ENCODE measurements around the gene TIMM23B.
A peak's percentile ranks its signal among the peaks of the same experiment; 100 is the strongest.
"Not testable (repeated sequence)": the region's sequence is repeated elsewhere in the genome, so short reads cannot be mapped to it uniquely, and the experiment has no call there.

TIMM23B gene, protein sequence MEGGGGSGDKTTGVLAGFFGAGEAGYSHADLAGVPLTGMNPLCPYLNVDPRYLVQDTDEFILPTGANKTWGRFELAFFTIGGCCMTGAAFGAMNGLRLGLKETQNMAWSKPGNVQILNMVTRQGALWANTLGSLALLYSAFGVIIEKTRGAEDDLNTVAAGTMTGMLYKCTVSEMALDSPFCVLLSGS

GRCh38 chr10:49941447-49942338 is at the start of gene TIMM23B, which contains the start of gene PARG:
TSS of gene TIMM23B (plus strand) at chr10:49942053. CDS start at chr10:49942195, 142 bp downstream.
TSS of gene PARG (minus strand) at chr10:49942027. CDS start at chr10:49941725, 302 bp downstream.
- Histone ChIP-seq H3K4me3 (ENCODE audit: low read depth, low read length) (peak within 1 kb of the TSS; percentile 94), H3K9ac (ENCODE audit: low read depth, low read length) (peak within 1 kb of the TSS; percentile 87), H3K27ac (ENCODE audit: low read depth, low read length) (peak within 1 kb of the TSS; percentile 85)
- H3K9me3 ChIP-seq (ENCODE audit: control insufficient read depth, insufficient read depth, low read length); H3K27me3 ChIP-seq (ENCODE audit: control insufficient read depth, insufficient read depth, low read length); H3K36me3 ChIP-seq (ENCODE audit: control insufficient read depth, insufficient read depth, low read length); H3K4me1 ChIP-seq (ENCODE audit: control insufficient read depth, insufficient read depth, low read length): not testable (repeated sequence)

DNA sequence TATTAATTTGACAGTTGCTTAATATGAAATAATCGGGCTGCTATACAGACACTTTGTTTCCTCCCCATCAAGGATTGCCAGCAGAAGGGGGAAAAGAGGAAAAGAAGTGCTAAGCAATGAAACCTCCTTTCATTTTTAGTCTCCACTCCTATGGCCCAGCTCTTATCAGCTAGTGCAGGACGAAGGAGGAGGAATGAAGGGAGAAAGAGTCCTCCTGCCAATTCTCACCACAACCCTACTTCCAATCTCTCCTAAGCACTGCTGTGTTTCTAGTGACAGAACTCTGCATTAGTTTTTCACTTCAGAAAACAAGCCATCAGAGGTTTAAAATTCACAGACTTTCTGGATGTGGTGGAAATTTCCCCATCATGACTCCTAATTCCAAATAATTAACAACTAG is 41.9 kb upstream of the TIMM23B start:
- not testable (repeated sequence) for H3K27me3 ChIP-seq (ENCODE audit: control insufficient read depth, insufficient read depth, low read length); H3K27ac ChIP-seq (ENCODE audit: low read depth, low read length); H3K4me1 ChIP-seq (ENCODE audit: control insufficient read depth, insufficient read depth, low read length); H3K4me3 ChIP-seq (ENCODE audit: low read depth, low read length); H3K9ac ChIP-seq (ENCODE audit: low read depth, low read length); H3K9me3 ChIP-seq (ENCODE audit: control insufficient read depth, insufficient read depth, low read length); H3K36me3 ChIP-seq (ENCODE audit: control insufficient read depth, insufficient read depth, low read length)

GRCh38 chr10:49900406-49900805 is 41.4 kb upstream of the TIMM23B start:
- not testable (repeated sequence) for H3K36me3 ChIP-seq (ENCODE audit: control insufficient read depth, insufficient read depth, low read length); H3K27ac ChIP-seq (ENCODE audit: low read depth, low read length); H3K4me3 ChIP-seq (ENCODE audit: low read depth, low read length); H3K27me3 ChIP-seq (ENCODE audit: control insufficient read depth, insufficient read depth, low read length); H3K4me1 ChIP-seq (ENCODE audit: control insufficient read depth, insufficient read depth, low read length); H3K9me3 ChIP-seq (ENCODE audit: control insufficient read depth, insufficient read depth, low read length); H3K9ac ChIP-seq (ENCODE audit: low read depth, low read length)

DNA sequence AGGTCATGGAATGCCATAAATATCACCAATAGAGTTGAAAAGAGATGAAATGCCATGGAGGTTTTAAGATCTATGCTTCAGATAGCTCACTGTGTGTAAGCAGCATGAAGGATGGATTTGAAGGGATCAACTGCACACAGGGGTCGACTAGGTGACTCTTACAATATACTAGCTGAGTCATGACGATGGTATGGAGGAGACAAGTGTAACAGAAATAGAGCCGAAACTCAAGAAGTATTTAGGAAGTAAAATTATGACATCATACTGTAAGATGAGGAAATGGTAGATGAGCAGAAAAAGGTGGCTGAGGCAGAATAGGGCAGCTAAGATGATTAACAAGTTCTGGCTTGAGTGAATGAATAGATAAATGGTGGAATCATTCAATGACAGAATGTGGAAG is 38.0 kb upstream of the TIMM23B start:
- H3K27me3 ChIP-seq (ENCODE audit: control insufficient read depth, insufficient read depth, low read length); H3K4me3 ChIP-seq (ENCODE audit: low read depth, low read length); H3K27ac ChIP-seq (ENCODE audit: low read depth, low read length); H3K9me3 ChIP-seq (ENCODE audit: control insufficient read depth, insufficient read depth, low read length); H3K4me1 ChIP-seq (ENCODE audit: control insufficient read depth, insufficient read depth, low read length); H3K9ac ChIP-seq (ENCODE audit: low read depth, low read length); H3K36me3 ChIP-seq (ENCODE audit: control insufficient read depth, insufficient read depth, low read length): not testable (repeated sequence)

- not testable (repeated sequence) for H3K36me3 ChIP-seq (ENCODE audit: control insufficient read depth, insufficient read depth, low read length); H3K4me1 ChIP-seq (ENCODE audit: control insufficient read depth, insufficient read depth, low read length); H3K27ac ChIP-seq (ENCODE audit: low read depth, low read length); H3K9ac ChIP-seq (ENCODE audit: low read depth, low read length); H3K9me3 ChIP-seq (ENCODE audit: control insufficient read depth, insufficient read depth, low read length); H3K27me3 ChIP-seq (ENCODE audit: control insufficient read depth, insufficient read depth, low read length); H3K4me3 ChIP-seq (ENCODE audit: low read depth, low read length)
Measured at GRCh38 chr10:49908290-49909080, 33.4 kb upstream of the TIMM23B start.

- H3K27ac ChIP-seq (ENCODE audit: low read depth, low read length); H3K4me3 ChIP-seq (ENCODE audit: low read depth, low read length); H3K27me3 ChIP-seq (ENCODE audit: control insufficient read depth, insufficient read depth, low read length); H3K9ac ChIP-seq (ENCODE audit: low read depth, low read length); H3K9me3 ChIP-seq (ENCODE audit: control insufficient read depth, insufficient read depth, low read length); H3K4me1 ChIP-seq (ENCODE audit: control insufficient read depth, insufficient read depth, low read length); H3K36me3 ChIP-seq (ENCODE audit: control insufficient read depth, insufficient read depth, low read length): not testable (repeated sequence)
Measured at GRCh38 chr10:49910295-49910694, 31.6 kb upstream of the TIMM23B start.

DNA sequence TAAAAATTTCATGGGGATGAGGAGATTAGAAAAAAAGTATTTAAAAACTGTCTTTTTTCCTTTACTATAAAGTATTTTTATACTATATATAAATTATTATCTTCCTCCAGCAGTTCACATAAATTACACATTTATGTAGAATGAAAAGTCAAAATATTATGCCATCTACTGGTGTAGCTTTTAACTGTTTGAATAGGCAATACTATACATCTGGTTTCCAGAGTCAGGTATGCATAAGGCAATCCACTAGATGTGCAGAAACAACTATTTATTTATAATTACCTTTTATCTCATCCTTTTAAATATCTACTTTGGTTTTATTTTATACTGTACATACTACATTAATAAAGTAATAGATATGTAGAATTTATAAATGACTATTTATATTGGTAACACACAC is 25.4 kb upstream of the TIMM23B start:
- not testable (repeated sequence) for H3K9ac ChIP-seq (ENCODE audit: low read depth, low read length); H3K4me3 ChIP-seq (ENCODE audit: low read depth, low read length); H3K9me3 ChIP-seq (ENCODE audit: control insufficient read depth, insufficient read depth, low read length); H3K27me3 ChIP-seq (ENCODE audit: control insufficient read depth, insufficient read depth, low read length); H3K4me1 ChIP-seq (ENCODE audit: control insufficient read depth, insufficient read depth, low read length); H3K27ac ChIP-seq (ENCODE audit: low read depth, low read length)
- H3K36me3 ChIP-seq (ENCODE audit: control insufficient read depth, insufficient read depth, low read length), result peaks cover 18% of the 10 kb centered on the region

- H3K27me3 ChIP-seq (ENCODE audit: control insufficient read depth, insufficient read depth, low read length); H3K9ac ChIP-seq (ENCODE audit: low read depth, low read length); H3K4me1 ChIP-seq (ENCODE audit: control insufficient read depth, insufficient read depth, low read length); H3K9me3 ChIP-seq (ENCODE audit: control insufficient read depth, insufficient read depth, low read length); H3K27ac ChIP-seq (ENCODE audit: low read depth, low read length); H3K4me3 ChIP-seq (ENCODE audit: low read depth, low read length): not testable (repeated sequence)
- peaks cover 18% of the 10 kb centered on the region for H3K36me3 ChIP-seq (ENCODE audit: control insufficient read depth, insufficient read depth, low read length)
Measured at GRCh38 chr10:49917927-49918326, 23.9 kb upstream of the TIMM23B start.

DNA sequence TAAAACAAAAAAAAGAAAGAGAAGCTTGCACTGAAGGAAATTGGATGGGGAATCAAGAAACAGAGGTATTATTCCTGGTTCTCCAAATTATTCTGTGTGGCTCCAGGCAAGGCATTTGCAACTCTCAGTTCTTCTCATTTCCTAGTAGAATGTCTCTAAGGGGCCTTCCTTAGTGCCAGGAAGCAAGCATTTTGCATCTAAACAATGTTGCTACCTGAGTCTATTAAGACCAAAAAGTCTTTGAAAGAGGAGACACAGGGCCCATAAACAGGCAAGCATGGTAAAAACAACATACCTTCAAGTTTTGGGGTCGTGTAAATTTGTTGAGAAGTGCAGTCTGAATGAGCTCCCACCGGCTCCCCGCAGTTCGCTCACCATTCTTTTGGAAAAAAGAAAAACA is 19.8 kb upstream of the TIMM23B start:
- H3K4me1 ChIP-seq (ENCODE audit: control insufficient read depth, insufficient read depth, low read length), result not testable (repeated sequence)

GRCh38 chr10:49923572-49923971 is 18.3 kb upstream of the TIMM23B start:
- not testable (repeated sequence) for H3K9me3 ChIP-seq (ENCODE audit: control insufficient read depth, insufficient read depth, low read length); H3K4me1 ChIP-seq (ENCODE audit: control insufficient read depth, insufficient read depth, low read length); H3K36me3 ChIP-seq (ENCODE audit: control insufficient read depth, insufficient read depth, low read length); H3K9ac ChIP-seq (ENCODE audit: low read depth, low read length); H3K27me3 ChIP-seq (ENCODE audit: control insufficient read depth, insufficient read depth, low read length); H3K4me3 ChIP-seq (ENCODE audit: low read depth, low read length); H3K27ac ChIP-seq (ENCODE audit: low read depth, low read length)

More for the DNA sequence above, 19.8 kb upstream of the TIMM23B start:
- H3K27ac ChIP-seq (ENCODE audit: low read depth, low read length), result peak overlapping the region; percentile 62
- not testable (repeated sequence) for H3K4me3 ChIP-seq (ENCODE audit: low read depth, low read length); H3K9ac ChIP-seq (ENCODE audit: low read depth, low read length); H3K27me3 ChIP-seq (ENCODE audit: control insufficient read depth, insufficient read depth, low read length); H3K36me3 ChIP-seq (ENCODE audit: control insufficient read depth, insufficient read depth, low read length); H3K9me3 ChIP-seq (ENCODE audit: control insufficient read depth, insufficient read depth, low read length)

DNA sequence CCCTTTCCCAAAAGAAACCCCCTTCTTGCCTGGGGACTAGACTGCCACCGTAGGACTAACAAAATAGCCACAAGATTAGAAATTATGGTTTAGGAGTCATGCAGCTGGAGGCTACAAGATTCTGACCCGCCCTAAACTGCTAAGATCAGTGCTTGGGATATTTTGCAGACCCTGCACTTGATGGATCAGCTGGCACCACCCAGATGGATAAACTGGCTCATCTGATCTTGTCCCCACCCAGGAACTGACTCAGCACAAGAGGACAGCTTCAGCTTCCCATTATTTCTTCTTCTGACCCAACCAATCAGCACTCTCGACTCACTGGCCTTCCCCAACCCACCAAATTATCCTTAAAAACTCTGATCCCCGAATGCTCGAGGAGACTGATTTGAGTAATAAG is 10.6 kb upstream of the TIMM23B start:
- not testable (repeated sequence) for H3K27me3 ChIP-seq (ENCODE audit: control insufficient read depth, insufficient read depth, low read length); H3K9me3 ChIP-seq (ENCODE audit: control insufficient read depth, insufficient read depth, low read length); H3K9ac ChIP-seq (ENCODE audit: low read depth, low read length); H3K4me3 ChIP-seq (ENCODE audit: low read depth, low read length); H3K4me1 ChIP-seq (ENCODE audit: control insufficient read depth, insufficient read depth, low read length); H3K27ac ChIP-seq (ENCODE audit: low read depth, low read length)
- H3K36me3 ChIP-seq (ENCODE audit: control insufficient read depth, insufficient read depth, low read length), result peaks cover 11% of the 10 kb centered on the region

Data from HUES48 (cell line).